Activated CD8-positive, alpha-beta memory T cell treated with anti-CD3 and anti-CD28 coated beads, Interleukin-2, amount 50 U/mL, for 4 hours (primary cell): ENCODE measurements around the gene RRP1B.
"Not testable (repeated sequence)": the region's sequence is repeated elsewhere in the genome, so short reads cannot be mapped to it uniquely, and the experiment has no call there.

ENCODE experiments used
- DNase-seq: peaks from one replicate; pipeline ENCODE4 v3.0.0-alpha.2; 2020

The RRP1B gene

GRCh38 chr21:43703035-43703880 lies 43.9 kb downstream of the RRP1B start:
- no peak for DNase-seq

- no peak for DNase-seq
Observed at GRCh38 chr21:43707462-43707861, 48.1 kb downstream of the RRP1B start.

GRCh38 chr21:43708745-43709381 lies 49.5 kb downstream of the RRP1B start:
- no peak for DNase-seq

- no peak for DNase-seq
Observed at GRCh38 chr21:43712268-43712942, 53.0 kb downstream of the RRP1B start.

- DNase-seq: not testable (repeated sequence)
Observed at GRCh38 chr21:43713123-43713522, 53.8 kb downstream of the RRP1B start.

GRCh38 chr21:43716376-43717165 lies 57.2 kb downstream of the RRP1B start:
- no peak for DNase-seq

- no peak for DNase-seq
Observed at GRCh38 chr21:43717166-43717853, 58.0 kb downstream of the RRP1B start.

- no peak for DNase-seq
Observed at GRCh38 chr21:43717967-43718871, 58.9 kb downstream of the RRP1B start.

GRCh38 chr21:43718872-43719747 lies 59.8 kb downstream of the RRP1B start, which contains the start of gene PDXK:
Gene PDXK, plus strand, starts transcription at chr21:43719129. Its CDS starts 166 bp downstream, at chr21:43719295.
- DNase-seq: peak; percentile 74

- no peak for DNase-seq
Observed at GRCh38 chr21:43719748-43720538, 60.6 kb downstream of the RRP1B start.

GRCh38 chr21:43720539-43721166 lies 61.3 kb downstream of the RRP1B start:
- no peak for DNase-seq

GRCh38 chr21:43721206-43721605 lies 61.8 kb downstream of the RRP1B start:
- DNase-seq: no peak

- no peak for DNase-seq
Observed at GRCh38 chr21:43721939-43722338, 62.6 kb downstream of the RRP1B start.

GRCh38 chr21:43723648-43724047 lies 64.3 kb downstream of the RRP1B start:
- no peak for DNase-seq

- no peak for DNase-seq
Observed at GRCh38 chr21:43726686-43727518, 67.5 kb downstream of the RRP1B start.

- no peak for DNase-seq
Observed at GRCh38 chr21:43727519-43728153, 68.3 kb downstream of the RRP1B start.

- no peak for DNase-seq
Observed at GRCh38 chr21:43728154-43728466, 68.8 kb downstream of the RRP1B start.
